Prostate gland (tissue), 2 donors: ENCODE measurements around the gene SPEM3. TPM values are rescaled to one million over a fixed set of nuclear protein-coding genes. Genes with fewer than 3 reads are reported as not detected.

ENCODE experiments used
- DNase-seq: peaks from one replicate; pipeline ENCODE4 v3.0.0-alpha.2; 2019; ENCODE audit warnings: low spot score
- H3K27ac ChIP-seq, 2 donors: fragments of 200-600 bp; sonication (generic); 2 replicates each; pipeline ENCODE4 v1.5.1; 2017 to 2019
- H3K27me3 ChIP-seq: fragments of 200-600 bp; sonication (generic); replicated peaks from 2 replicates; pipeline ENCODE4 v1.5.1; 2019; ENCODE audit not compliant: insufficient read depth
- H3K36me3 ChIP-seq, 2 donors: fragments of 200-600 bp; sonication (generic); 1 replicate in 1 of 2; 2 replicates in 1 of 2; pipeline versions ENCODE4 v1.5.1 to v1.8.1; 2017 to 2019
- H3K4me1 ChIP-seq: fragments of 200-600 bp; sonication (generic); replicated peaks from 2 replicates; pipeline ENCODE4 v1.5.1; 2019
- H3K4me3 ChIP-seq, 2 donors: fragments of 200-600 bp; sonication (generic); 2 replicates each; pipeline ENCODE4 v1.5.1; 2017 to 2019
- H3K9me3 ChIP-seq: fragments of 200-600 bp; sonication (generic); 2 replicates; pipeline ENCODE4 v1.5.1; 2017
- POLR2A ChIP-seq: fragments of 450-650 bp; IDR thresholded peaks from one replicate; pipeline ENCODE4 v1.6.1; 2016; ENCODE audit warnings: antibody characterized with exemption, mild to moderate bottlenecking
- POLR2AphosphoS5 ChIP-seq: sonication (generic); formaldehyde crosslinking; IDR thresholded peaks from one replicate; pipeline ENCODE4 v1.6.1; 2017; ENCODE audit warnings: antibody characterized with exemption
- WGBS: methylation state at CpG from one replicate; pipeline ENCODE4 v1.1.5; 2018; 5-methylcytosine and 5-hydroxymethylcytosine counted together
- intact Hi-C: fragments of 100-400 bp; cut with DNase I; formaldehyde crosslinking; loops from one replicate; pipeline ENCODE4 v1.14.2; 2022
- total RNA-seq, 2 donors: library from RNA; depleted of rRNA; stranded (reverse); fragments of >200 nt; gene quantifications; one replicate each; pipeline ENCODE4 v1.1.0, GENCODE V29; 2016
- TF ChIP-seq, protein P1 (sequence below), 4 experiments: fragments of 200-600 bp in 2 of 4; fragments of 450-650 bp in 2 of 4; sonication (generic) in 2 of 4; IDR thresholded peaks; 1 replicate in 3 of 4; 2 replicates in 1 of 4; pipeline ENCODE4 v1.5.1; 2016 to 2019; ENCODE audit warnings: antibody characterized with exemption in 4 of 4, mild to moderate bottlenecking in 2 of 4, moderate library complexity in 2 of 4

Gene SPEM3
- total RNA-seq, 2 donors from 2014 or later, result 0.09 to 0.11 TPM

DNA sequence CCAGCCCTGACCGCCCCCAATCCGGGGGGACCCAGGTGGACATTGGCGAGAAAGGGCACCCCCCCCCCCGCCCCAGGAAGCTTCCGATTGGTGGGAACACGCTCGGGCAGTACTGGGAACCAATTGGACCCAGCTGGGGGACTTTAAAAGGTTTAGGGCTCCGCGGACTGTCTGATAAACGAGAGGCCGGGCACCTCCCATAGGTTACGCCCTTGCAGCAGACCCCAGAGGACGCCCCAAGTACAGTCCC, 25.0 kb upstream of the SPEM3 start:
- DNase-seq, result no peak
- peak overlapping the region; percentile 83 to 86 for H3K27ac ChIP-seq
- peak overlapping the region; percentile 70 to 80 for H3K4me3 ChIP-seq
- TF ChIP-seq POLR2A (no peak), POLR2AphosphoS5 (no peak)
- TF ChIP-seq, protein P1, sequence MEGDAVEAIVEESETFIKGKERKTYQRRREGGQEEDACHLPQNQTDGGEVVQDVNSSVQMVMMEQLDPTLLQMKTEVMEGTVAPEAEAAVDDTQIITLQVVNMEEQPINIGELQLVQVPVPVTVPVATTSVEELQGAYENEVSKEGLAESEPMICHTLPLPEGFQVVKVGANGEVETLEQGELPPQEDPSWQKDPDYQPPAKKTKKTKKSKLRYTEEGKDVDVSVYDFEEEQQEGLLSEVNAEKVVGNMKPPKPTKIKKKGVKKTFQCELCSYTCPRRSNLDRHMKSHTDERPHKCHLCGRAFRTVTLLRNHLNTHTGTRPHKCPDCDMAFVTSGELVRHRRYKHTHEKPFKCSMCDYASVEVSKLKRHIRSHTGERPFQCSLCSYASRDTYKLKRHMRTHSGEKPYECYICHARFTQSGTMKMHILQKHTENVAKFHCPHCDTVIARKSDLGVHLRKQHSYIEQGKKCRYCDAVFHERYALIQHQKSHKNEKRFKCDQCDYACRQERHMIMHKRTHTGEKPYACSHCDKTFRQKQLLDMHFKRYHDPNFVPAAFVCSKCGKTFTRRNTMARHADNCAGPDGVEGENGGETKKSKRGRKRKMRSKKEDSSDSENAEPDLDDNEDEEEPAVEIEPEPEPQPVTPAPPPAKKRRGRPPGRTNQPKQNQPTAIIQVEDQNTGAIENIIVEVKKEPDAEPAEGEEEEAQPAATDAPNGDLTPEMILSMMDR (IDR thresholded peaks at IDR 0.05), result no peak
- no peaks in the 10 kb centered on the region for H3K36me3 ChIP-seq
- WGBS, result 0% methylated on average over 13 of the region's 13 CpGs
- H3K4me1 ChIP-seq, result no peaks in the 10 kb centered on the region
- H3K9me3 ChIP-seq, result no peaks in the 10 kb centered on the region
- H3K27me3 ChIP-seq, result no peaks in the 10 kb centered on the region
- intact Hi-C loops, result loop anchor here (5.0 kb wide), 1 partner anchor 74 kb away; the partner anchor contains the start of gene ZBTB4

DNA sequence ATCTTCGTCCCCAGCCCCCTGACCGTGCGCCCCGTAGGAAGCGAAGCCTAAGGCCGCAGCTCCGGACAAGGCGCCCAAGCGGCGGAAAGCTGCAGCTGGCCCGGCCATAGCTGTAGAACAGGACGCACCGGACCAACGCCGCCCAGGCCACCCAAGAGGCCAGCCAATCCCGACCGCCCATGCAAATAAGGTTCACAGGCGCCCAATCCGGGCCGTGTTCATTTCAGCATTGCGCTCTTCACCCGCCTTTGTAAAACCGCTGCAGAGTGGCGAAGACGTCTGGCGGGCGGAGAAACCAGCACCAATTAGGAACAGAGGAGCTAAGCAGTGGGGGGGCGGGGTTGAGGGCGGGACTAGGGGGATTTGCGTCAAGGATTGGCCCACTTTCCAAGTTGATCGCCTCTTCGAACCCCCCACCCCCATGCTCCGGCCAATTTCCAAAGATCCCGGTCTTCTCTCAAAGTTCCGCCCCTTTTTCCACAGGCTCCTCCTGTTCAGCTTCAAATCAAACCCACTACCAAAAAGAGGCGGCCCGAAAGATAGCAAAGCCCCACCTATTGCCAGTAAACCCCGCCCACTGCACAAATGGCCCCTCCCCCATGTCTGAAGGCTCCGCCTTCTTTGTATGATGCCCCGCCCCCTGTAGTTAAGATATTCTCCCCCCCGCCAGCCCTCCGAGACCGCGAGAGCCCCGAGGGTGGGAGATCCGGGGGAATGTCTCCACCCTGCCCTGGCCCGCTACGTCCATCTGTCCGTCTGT, 24.5 kb upstream of the SPEM3 start, which contains the start of gene TMEM256:
TSS of gene TMEM256 (minus strand) at position 121 of the 760 bp plus-strand sequence. CDS start at position 108, 13 bp downstream.
- Histone ChIP-seq H3K27me3 (no peaks in the 10 kb centered on the region), H3K4me1 (no peaks in the 10 kb centered on the region), H3K27ac (peak within 1 kb of the TSS; percentile 83 to 86), H3K36me3 (no peaks in the 10 kb centered on the region), H3K4me3 (peak within 1 kb of the TSS; percentile 70 to 80), H3K9me3 (no peaks in the 10 kb centered on the region)
- peak; percentile 99 for DNase-seq
- WGBS, result under 1% methylated on average over 49 of the region's 49 CpGs
- TF ChIP-seq POLR2A (peak; percentile 99), POLR2AphosphoS5 (peak; percentile 98)
- TF ChIP-seq, protein P1 (IDR thresholded peaks at IDR 0.05), result peak in 2 of 4 experiments; percentile 31 to 45
- intact Hi-C loops, result loop anchor here (5.0 kb wide), 1 partner anchor 73 kb away; the partner anchor contains the start of gene ZBTB4

DNA sequence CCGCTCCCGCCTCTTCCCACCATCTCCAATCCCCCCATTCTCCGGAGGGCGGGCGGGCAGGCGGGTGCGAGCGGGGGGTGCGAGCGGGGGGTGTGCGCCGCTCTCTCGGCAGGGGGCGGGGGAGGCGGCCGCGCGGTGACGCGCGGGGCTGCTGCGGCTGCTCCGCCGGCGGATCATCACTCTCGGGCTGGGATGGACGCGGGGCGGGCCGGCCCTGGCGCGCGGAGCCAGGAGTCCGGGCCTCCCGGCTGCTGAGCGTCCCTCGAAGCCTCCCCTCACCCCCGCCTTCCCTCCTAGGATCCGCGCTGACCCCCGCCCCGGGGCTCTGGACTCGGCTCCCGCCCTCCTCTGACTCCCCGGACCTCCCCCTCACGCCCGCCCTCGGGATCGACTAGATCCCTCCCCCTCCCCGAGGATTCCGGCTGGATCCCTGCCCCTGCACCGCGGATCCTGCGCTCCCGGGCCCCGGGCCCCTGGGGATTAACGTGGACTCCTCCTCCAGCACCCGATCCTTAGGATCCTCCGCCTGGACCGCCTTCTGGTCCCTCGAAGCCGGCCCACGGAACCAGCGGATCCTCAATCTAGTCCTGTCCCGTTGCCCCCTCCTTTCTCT, 23.8 kb upstream of the SPEM3 start:
- TF ChIP-seq POLR2AphosphoS5 (no peak), POLR2A (peak; percentile 76)
- TF ChIP-seq, protein P1 (IDR thresholded peaks at IDR 0.05), result peak in 1 of 4 experiments; percentile 7
- DNase-seq, result no peak
- 3% methylated on average over 53 of the region's 65 CpGs for WGBS
- Histone ChIP-seq H3K36me3 (no peaks in the 10 kb centered on the region), H3K4me3 (peak overlapping the region; percentile 70 to 80), H3K27ac (peak overlapping the region; percentile 83 to 86), H3K9me3 (no peaks in the 10 kb centered on the region), H3K4me1 (no peaks in the 10 kb centered on the region), H3K27me3 (no peaks in the 10 kb centered on the region)
- intact Hi-C loops, result loop anchor here (5.0 kb wide), 1 partner anchor 72 kb away; the partner anchor contains the start of gene ZBTB4

DNA sequence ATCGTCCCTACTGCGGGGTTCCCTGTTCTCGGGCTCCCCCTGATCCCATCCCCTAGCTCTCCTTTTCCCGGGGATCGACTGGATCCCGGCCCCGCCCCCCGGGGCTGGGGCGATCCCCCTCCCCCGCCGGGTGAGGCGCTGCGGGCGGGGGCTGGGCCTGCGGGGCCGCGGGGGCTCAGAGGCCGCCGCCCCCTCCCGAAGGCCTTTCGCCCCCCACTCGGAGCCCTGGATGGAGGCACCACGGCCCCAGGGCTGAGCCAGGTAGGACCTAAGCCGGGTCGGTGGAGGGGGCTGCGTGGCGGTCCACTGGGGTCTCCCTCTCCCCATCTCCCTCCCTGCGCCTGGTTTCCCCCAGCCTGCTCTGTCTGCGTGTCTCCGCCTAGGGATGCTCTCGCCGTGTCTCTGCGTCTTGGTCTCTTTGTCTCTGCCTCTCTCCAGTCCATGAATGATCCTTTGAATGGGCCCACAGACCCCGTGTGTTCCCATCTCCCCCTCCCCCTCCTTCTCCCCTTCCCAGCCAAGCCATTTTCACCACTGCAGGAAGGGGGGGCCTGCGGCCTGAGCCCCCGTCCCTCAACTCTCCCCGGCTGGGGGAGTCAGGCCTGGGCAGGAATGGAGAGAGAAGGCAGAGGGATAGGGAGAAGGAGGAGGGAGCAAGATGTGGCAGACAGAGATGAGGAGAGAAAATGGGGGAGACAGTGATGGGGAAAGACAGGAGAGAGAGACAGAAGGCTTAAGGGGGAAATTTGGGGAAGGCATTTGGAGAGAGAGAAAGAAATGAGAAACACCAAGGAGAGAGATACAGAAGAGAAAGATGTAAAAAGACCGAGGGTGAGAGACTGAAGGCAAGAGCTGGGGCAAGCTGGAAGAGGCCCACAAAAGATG, 23.1 kb upstream of the SPEM3 start:
- no peak for DNase-seq
- Histone ChIP-seq H3K27me3 (no peaks in the 10 kb centered on the region), H3K4me1 (no peaks in the 10 kb centered on the region), H3K27ac (peak overlapping the region; percentile 83 to 86), H3K9me3 (no peaks in the 10 kb centered on the region), H3K4me3 (peak overlapping the region; percentile 70 to 80), H3K36me3 (no peaks in the 10 kb centered on the region)
- WGBS, result 13% methylated on average over 27 of the region's 38 CpGs
- TF ChIP-seq, protein P1 (IDR thresholded peaks at IDR 0.05), result no peak
- TF ChIP-seq POLR2AphosphoS5 (no peak), POLR2A (no peak)
- intact Hi-C loops, result no loop called here
